Activated gamma-delta T cell treated with anti-CD3 and anti-CD28 coated beads, Interleukin-2, amount 50 U/mL, for 16 hours (primary cell): ENCODE data around the gene GP1BA.
A peak's percentile ranks its signal among the peaks of the same experiment; 100 is the strongest.

Source experiments
- DNase-seq: peaks from one replicate; pipeline ENCODE4 v3.0.0-alpha.2; 2020; ENCODE audit warnings: low read depth

GP1BA gene

GRCh38 chr17:4931963-4932362 is at the start of gene GP1BA:
GP1BA (plus strand) TSS chr17:4932277; CDS start chr17:4932605, 328 bp downstream.
- DNase-seq: no peak

GRCh38 chr17:4884489-4884888 is 47.6 kb upstream of the GP1BA start:
- DNase-seq: no peak

- DNase-seq: no peak
Measured at GRCh38 chr17:4886830-4887229, 45.2 kb upstream of the GP1BA start.

GRCh38 chr17:4887581-4887980 is 44.5 kb upstream of the GP1BA start:
- no peak for DNase-seq

GRCh38 chr17:4891411-4892410 is 40.4 kb upstream of the GP1BA start:
- DNase-seq: no peak

GRCh38 chr17:4892499-4893221 is 39.4 kb upstream of the GP1BA start:
- DNase-seq: no peak

- no peak for DNase-seq
Measured at GRCh38 chr17:4893272-4893671, 38.8 kb upstream of the GP1BA start.

- DNase-seq: no peak
Measured at GRCh38 chr17:4893721-4894560, 38.1 kb upstream of the GP1BA start.

GRCh38 chr17:4895121-4895520 is 37.0 kb upstream of the GP1BA start:
- DNase-seq: no peak

GRCh38 chr17:4895657-4896331 is 36.3 kb upstream of the GP1BA start:
- DNase-seq: no peak

GRCh38 chr17:4896332-4897197 is 35.5 kb upstream of the GP1BA start:
- no peak for DNase-seq

GRCh38 chr17:4897198-4897687 is 34.8 kb upstream of the GP1BA start:
- no peak for DNase-seq

GRCh38 chr17:4897785-4898184 is 34.3 kb upstream of the GP1BA start:
- no peak for DNase-seq

GRCh38 chr17:4898351-4898750 is 33.7 kb upstream of the GP1BA start:
- no peak for DNase-seq

- no peak for DNase-seq
Measured at GRCh38 chr17:4898927-4899326, 33.1 kb upstream of the GP1BA start.

- DNase-seq: peak; percentile 93
Measured at GRCh38 chr17:4899341-4900230, 32.5 kb upstream of the GP1BA start, which contains the start of gene C17orf107. C17orf107 (plus strand) TSS chr17:4899536; CDS start chr17:4899763, 227 bp downstream.

GRCh38 chr17:4900231-4901107 is 31.6 kb upstream of the GP1BA start:
- peak; percentile 29 for DNase-seq

GRCh38 chr17:4901108-4901647 is 30.9 kb upstream of the GP1BA start:
- no peak for DNase-seq
